GM18909 (cell line): ENCODE data around the gene UNC80.

Source experiments
- ATAC-seq: cut with Tn5 transposase; IDR thresholded peaks from one replicate; pipeline ENCODE4 v1.9.1; 2021; ENCODE audit warnings: mild to moderate bottlenecking; ENCODE audit not compliant: unreplicated experiment, poor library complexity

UNC80 gene

GRCh38 chr2:210003359-210003758 is 231.7 kb downstream of the UNC80 start:
- ATAC-seq: no peak

GRCh38 chr2:210004881-210005280 is 233.2 kb downstream of the UNC80 start:
- ATAC-seq: no peak

GRCh38 chr2:210007895-210008294 is 236.3 kb downstream of the UNC80 start:
- no peak for ATAC-seq

- ATAC-seq: no peak
Measured at GRCh38 chr2:210009126-210009525, 237.5 kb downstream of the UNC80 start.

- ATAC-seq: no peak
Measured at GRCh38 chr2:210009896-210010295, 238.3 kb downstream of the UNC80 start.

- no peak for ATAC-seq
Measured at GRCh38 chr2:210020138-210020537, 248.5 kb downstream of the UNC80 start.

GRCh38 chr2:210022824-210023223 is 251.2 kb downstream of the UNC80 start:
- ATAC-seq: no peak

GRCh38 chr2:210027608-210028007 is 256.0 kb downstream of the UNC80 start:
- no peak for ATAC-seq

GRCh38 chr2:210028178-210028577 is 256.5 kb downstream of the UNC80 start:
- no peak for ATAC-seq

GRCh38 chr2:210034087-210034683 is 262.6 kb downstream of the UNC80 start:
- no peak for ATAC-seq

- no peak for ATAC-seq
Measured at GRCh38 chr2:210035679-210036078, 264.0 kb downstream of the UNC80 start.

GRCh38 chr2:210038078-210038477 is 266.4 kb downstream of the UNC80 start:
- no peak for ATAC-seq

- ATAC-seq: no peak
Measured at GRCh38 chr2:210046851-210047500, 275.3 kb downstream of the UNC80 start.
